Omental fat pad (tissue), 4 donors: ENCODE measurements around the gene STAB1. TPM values are rescaled to one million over a fixed set of nuclear protein-coding genes. Genes with fewer than 3 reads are reported as not detected.

Experiments used
- ATAC-seq: fragments of 150-250 bp; one replicate; pipeline ENCODE4 v1.9.1; 2016; ENCODE audit warnings: mild to moderate bottlenecking, moderate library complexity; ENCODE audit not compliant: low FRiP score
- DNase-seq: peaks from one replicate; pipeline ENCODE4 v3.0.0-alpha.2; 2019; ENCODE audit warnings: low spot score
- CTCF ChIP-seq, 3 donors: fragments of 450-650 bp; IDR thresholded peaks; one replicate each; pipeline ENCODE4 v1.5.1; 2016 to 2017; ENCODE audit warnings: antibody characterized with exemption in 3 of 3, mild to moderate bottlenecking in 3 of 3, moderate library complexity in 2 of 3
- total RNA-seq, 4 donors: library from RNA; depleted of rRNA; stranded (reverse); fragments of >200 nt; gene quantifications; one replicate each; pipeline ENCODE4 v1.1.0, GENCODE V29; 2016

STAB1 gene
- total RNA-seq, 4 donors from 2014 or later, result 231 to 610 (median 304) TPM

- TF ChIP-seq CTCF (IDR thresholded peaks at IDR 0.05), result no peak
- ATAC-seq (no peak), DNase-seq (no peak)
Observed at GRCh38 chr3:52493232-52494017, 1.7 kb upstream of the STAB1 start.

- ATAC-seq (no peak), DNase-seq (no peak)
- no peak for TF ChIP-seq CTCF (IDR thresholded peaks at IDR 0.05)
Observed at GRCh38 chr3:52494445-52494844, 693 bp upstream of the STAB1 start.

GRCh38 chr3:52495777-52496602 lies 852 bp downstream of the STAB1 start:
- no peak for TF ChIP-seq CTCF (IDR thresholded peaks at IDR 0.05)
- ATAC-seq (peak; percentile 10), DNase-seq (no peak)

GRCh38 chr3:52498137-52499054 lies 3.3 kb downstream of the STAB1 start:
- DNase-seq, result no peak
- TF ChIP-seq CTCF (IDR thresholded peaks at IDR 0.05), result no peak
- ATAC-seq, result peak; percentile 62

GRCh38 chr3:52501046-52501445 lies 5.9 kb downstream of the STAB1 start:
- no peak for TF ChIP-seq CTCF (IDR thresholded peaks at IDR 0.05)
- no peak for ATAC-seq
- no peak for DNase-seq

GRCh38 chr3:52502001-52502400 lies 6.9 kb downstream of the STAB1 start:
- no peak for ATAC-seq

More at GRCh38 chr3:52502001-52502400, 6.9 kb downstream of the STAB1 start:
- no peak for DNase-seq
- no peak for TF ChIP-seq CTCF (IDR thresholded peaks at IDR 0.05)
